ENCODE data around the gene PIAS4. TPM values are rescaled to one million over a fixed set of nuclear protein-coding genes. Genes with fewer than 3 reads are reported as not detected.
"Not testable (repeated sequence)": the region's sequence is repeated elsewhere in the genome, so short reads cannot be mapped to it uniquely, and the experiment has no call there.

PIAS4 gene
- total RNA-seq, 2 experiments from 2014 or later: 23.0 to 37.3 TPM

DNA sequence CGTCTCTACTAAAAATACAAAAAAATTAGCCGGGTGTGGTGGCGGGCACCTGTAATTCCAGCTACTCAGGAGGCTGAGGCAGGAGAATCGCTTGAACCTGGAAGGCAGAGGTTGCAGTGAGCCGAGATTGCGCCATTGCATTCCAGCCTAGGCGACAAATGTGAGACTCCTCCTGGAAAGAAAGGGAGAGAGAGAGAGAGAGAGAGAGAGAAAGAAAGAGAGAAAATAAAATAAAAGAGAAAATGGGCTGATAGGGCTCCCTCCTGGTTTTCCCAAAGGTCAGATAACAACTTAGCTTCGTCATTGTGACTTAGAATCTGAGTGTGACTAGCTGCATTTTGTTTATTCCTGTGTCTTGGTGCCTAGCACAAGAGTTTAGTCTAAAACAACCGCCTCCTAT, 2.1 kb upstream of the PIAS4 start:
- not testable (repeated sequence) for H3K27me3 Mint-ChIP-seq; H3K36me3 Mint-ChIP-seq (ENCODE audit: low read depth); H3K9me3 Mint-ChIP-seq (ENCODE audit: low read depth); DNase-seq; H3K27ac Mint-ChIP-seq; ATAC-seq
- ChIA-PET CTCF (interaction anchor here (1.0 to 2.2 kb wide), 2 partner anchors 15 to 135 kb away, joined by 5 to 7 read pairs; no protein-coding TSS in a partner anchor), POLR2A (interaction anchor here (0.7 kb wide), 1 partner anchor 181 kb away, joined by 3 read pairs; no protein-coding TSS in a partner anchor)
- peaks cover 22% of the 10 kb centered on the region for H3K4me1 Mint-ChIP-seq
- intact Hi-C loops (cut with DNase I, micrococcal nuclease): loop anchor here (5.0 kb wide), 2 partner anchors 57 to 1822 kb away; no protein-coding TSS in a partner anchor
- H3K4me3 Mint-ChIP-seq: peak overlapping the region; percentile 32

DNA sequence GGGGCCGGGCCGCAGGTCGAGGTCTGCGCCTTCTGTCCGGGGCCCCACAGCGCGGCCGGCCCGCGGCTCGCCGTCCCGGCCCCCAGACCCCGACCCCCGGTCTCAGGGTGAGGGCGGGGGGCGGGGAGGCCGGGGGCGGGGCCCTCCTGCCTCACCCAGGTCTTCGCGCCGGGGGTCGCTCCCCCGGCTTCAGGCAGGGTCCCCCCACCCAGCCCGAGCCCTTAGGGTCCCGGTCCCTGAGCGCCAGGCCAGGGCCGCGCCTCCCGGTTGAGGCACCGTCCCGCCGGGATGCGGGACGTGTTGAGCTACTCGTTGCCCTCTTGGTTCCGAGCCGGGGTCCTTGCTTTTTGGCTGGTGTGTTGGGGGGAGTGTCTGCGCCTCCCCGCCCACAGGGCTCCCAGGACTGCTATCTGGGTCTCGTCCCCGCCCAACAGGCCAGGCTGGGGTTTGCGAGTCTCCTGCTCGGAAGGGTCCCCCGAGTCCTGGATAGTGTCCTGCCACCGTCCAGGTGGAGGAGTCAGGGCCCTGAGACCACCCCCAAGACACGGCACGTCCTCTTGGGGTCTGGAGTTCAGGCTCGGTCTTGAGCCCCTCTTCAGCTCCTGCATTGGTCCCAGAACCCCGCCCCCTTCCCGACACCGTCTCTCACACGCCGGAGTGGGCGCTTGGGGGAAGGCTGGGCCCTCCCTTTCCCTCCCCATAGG, 452 bp downstream of the PIAS4 start:
- peak overlapping the region; percentile 75 for H3K4me3 Mint-ChIP-seq
- ChIA-PET CTCF (interaction anchor here (0.9 to 2.6 kb wide), 4 partner anchors 10 to 178 kb away, joined by 3 to 11 read pairs (median 3); no protein-coding TSS in a partner anchor), POLR2A (interaction anchor here (0.7 to 1.5 kb wide), 3 partner anchors 21 to 580 kb away, joined by 3 to 6 read pairs (median 5); partner anchors contain the start of gene EEF2)
- DNase-seq: peak; percentile 58
- ATAC-seq: peak; percentile 1
- peaks cover 27% of the 10 kb centered on the region for H3K4me1 Mint-ChIP-seq
- no peaks in the 10 kb centered on the region for H3K27me3 Mint-ChIP-seq
- intact Hi-C loops (cut with DNase I, micrococcal nuclease): loop anchor here (1.0 to 5.0 kb wide), 17 partner anchors 18 to 1819 kb away; partner anchors contain the start of genes ANKRD24 (in 1 of the 2), DAPK3 (in 1 of the 2), EEF2 (in 1 of the 2) and FZR1 (in 1 of the 2)
- H3K36me3 Mint-ChIP-seq (ENCODE audit: low read depth): peaks cover 2% of the 10 kb centered on the region
- H3K27ac Mint-ChIP-seq: peak overlapping the region; percentile 71
- H3K9me3 Mint-ChIP-seq (ENCODE audit: low read depth): no peaks in the 10 kb centered on the region

DNA sequence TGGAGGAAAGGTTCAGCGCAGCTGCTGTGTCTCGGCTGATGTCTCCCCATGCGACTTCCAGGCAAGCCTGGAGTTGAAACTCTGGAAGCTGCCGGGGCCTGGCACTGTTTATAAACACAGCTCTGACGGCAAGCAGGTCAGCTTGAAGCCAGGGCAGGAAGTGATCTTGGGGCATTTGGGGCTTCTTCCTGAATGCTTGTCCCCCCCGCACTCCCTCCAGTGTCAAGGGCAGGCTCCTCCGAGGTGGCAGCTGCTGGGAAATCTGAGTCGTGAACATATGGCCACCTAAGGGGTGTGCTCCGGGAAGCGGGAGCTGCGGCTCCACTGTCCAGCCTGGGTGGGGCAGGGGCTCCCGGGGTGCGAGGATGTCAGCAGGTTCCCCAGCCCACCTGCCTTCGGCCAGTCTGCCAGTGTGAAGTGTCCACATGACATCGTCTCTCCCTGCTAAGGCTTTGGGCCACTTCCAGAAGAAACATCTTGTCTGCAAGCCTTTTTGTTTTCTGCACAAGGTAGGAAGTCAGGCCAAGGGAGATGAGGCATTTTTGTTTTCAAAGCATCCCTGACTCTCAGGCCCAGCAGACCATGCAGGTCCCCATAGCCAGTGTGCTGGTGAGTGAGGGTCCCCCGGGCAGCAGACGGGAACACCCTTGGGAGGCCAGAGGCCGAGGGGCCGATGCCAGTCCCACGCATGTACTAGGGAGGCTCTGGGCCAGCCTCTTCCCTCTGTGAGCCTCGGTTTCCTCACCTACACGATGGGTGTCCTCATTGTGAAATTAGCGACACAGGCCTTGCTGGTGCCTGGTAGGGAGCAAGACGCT, 2.7 kb downstream of the PIAS4 start:
- H3K9me3 Mint-ChIP-seq (ENCODE audit: low read depth): no peaks in the 10 kb centered on the region
- ChIA-PET POLR2A (interaction anchor here (0.6 kb wide), 1 partner anchor 40 kb away, joined by 3 read pairs; no protein-coding TSS in a partner anchor), CTCF (interaction anchor here (0.5 to 1.4 kb wide), 3 partner anchors 130 to 389 kb away, joined by 3 to 4 read pairs (median 3); no protein-coding TSS in a partner anchor)
- ATAC-seq: no peak
- H3K27me3 Mint-ChIP-seq: no peaks in the 10 kb centered on the region
- intact Hi-C loops (cut with DNase I, micrococcal nuclease): loop anchor here (5.0 kb wide), 2 partner anchors 52 to 1817 kb away; no protein-coding TSS in a partner anchor
- peaks cover 2% of the 10 kb centered on the region for H3K36me3 Mint-ChIP-seq (ENCODE audit: low read depth)
- H3K4me3 Mint-ChIP-seq: no peak overlapping the region
- no peak for DNase-seq
- peaks cover 28% of the 10 kb centered on the region for H3K4me1 Mint-ChIP-seq
- no peak overlapping the region for H3K27ac Mint-ChIP-seq

DNA sequence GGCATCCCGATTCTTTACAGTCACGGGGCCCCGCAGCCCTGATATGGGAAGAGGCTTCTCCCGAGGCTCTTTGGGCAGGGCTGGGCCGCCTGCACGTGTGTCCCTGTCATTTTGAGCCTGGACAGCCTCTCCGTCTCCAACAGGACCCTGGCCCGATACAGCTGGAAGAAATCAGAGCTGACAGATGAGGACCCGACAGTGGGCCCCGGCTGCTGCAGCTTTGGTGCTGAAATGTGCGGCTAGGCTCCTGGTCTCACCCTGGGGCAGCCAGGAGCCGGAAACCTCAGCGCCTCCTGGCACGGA, 3.2 kb downstream of the PIAS4 start:
- intact Hi-C loops (cut with DNase I, micrococcal nuclease): no loop called here
- Mint-ChIP-seq H3K27ac (no peak overlapping the region), H3K4me3 (no peak overlapping the region), H3K36me3 (ENCODE audit: low read depth) (peaks cover 2% of the 10 kb centered on the region), H3K9me3 (ENCODE audit: low read depth) (no peaks in the 10 kb centered on the region), H3K4me1 (peaks cover 28% of the 10 kb centered on the region), H3K27me3 (no peaks in the 10 kb centered on the region)
- CTCF ChIA-PET: no interaction called here
- POLR2A ChIA-PET: interaction anchor here (0.5 kb wide), 1 partner anchor 210 kb away, joined by 5 read pairs; no protein-coding TSS in a partner anchor
- no peak for ATAC-seq
- no peak for DNase-seq

DNA sequence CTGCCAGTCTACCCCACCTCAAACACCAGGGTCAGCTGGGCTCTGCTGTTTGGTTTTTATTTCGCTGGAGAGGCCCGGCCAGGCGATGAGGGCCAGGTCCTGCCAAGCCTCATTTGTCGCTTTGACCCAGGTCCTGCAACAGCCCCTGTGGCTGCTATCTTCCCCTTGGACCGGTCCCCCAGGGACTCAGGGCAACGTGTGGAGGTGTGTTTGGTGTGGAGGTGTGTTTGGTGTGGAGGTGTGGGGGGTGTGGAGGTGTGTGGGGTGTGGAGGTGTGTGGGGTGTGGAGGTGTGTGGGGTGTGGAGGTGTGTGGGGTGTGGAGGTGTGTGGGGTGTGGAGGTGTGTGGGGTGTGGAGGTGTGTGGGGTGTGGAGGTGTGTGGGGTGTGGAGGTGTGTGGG, 3.9 kb downstream of the PIAS4 start:
- H3K27me3 Mint-ChIP-seq; intact Hi-C loops (cut with DNase I, micrococcal nuclease); H3K36me3 Mint-ChIP-seq (ENCODE audit: low read depth); H3K4me3 Mint-ChIP-seq; H3K27ac Mint-ChIP-seq; DNase-seq; CTCF ChIA-PET; H3K9me3 Mint-ChIP-seq (ENCODE audit: low read depth); ATAC-seq: not testable (repeated sequence)
- POLR2A ChIA-PET: interaction anchor here (0.5 kb wide), 1 partner anchor 209 kb away, joined by 5 read pairs; no protein-coding TSS in a partner anchor
- H3K4me1 Mint-ChIP-seq: peaks cover 26% of the 10 kb centered on the region

DNA sequence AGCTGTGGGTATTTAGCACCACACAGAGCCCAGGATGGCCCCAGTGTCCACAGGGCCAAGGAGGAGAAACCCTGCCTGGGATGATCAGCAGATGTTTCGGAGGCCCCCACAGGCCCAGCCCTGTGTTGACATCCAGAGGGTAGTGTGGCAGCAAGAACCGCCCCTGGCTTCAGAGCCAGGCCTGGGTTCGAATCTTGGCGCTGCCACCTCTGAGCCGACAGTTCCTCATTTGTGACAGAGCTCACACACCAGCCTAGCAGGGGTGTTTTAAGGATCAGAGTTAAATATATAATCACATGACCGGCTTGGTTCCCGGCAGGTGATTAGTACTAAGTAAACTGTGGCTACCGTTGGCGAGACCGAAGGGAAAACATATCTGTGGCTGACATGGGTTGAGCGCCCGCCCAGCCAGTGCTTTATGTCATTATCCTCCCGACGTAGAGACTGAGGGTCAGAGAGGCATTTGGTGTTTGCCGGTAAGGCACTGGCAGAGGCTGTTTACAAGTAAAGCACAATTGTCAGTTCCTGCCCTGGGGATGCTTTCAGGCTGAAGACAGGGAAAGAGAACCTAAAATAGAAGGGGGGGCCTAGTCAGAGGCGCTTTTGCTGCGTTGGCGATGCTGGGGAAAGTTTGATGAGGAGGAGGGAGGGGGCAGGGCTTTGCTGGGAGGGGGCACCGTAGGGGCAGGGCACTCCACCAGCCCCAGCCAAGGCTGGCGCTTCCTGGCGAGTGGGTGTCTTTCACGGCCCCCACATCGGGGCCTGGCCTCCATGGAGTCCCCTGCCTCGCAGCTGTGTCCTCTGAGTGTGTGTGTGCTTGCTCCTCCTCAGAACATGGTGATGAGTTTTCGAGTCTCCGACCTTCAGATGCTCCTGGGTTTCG, 4.8 kb downstream of the PIAS4 start:
- ChIA-PET POLR2A (no interaction called here), CTCF (no interaction called here)
- no peaks in the 10 kb centered on the region for H3K9me3 Mint-ChIP-seq (ENCODE audit: low read depth)
- H3K27ac Mint-ChIP-seq: no peak overlapping the region
- H3K36me3 Mint-ChIP-seq (ENCODE audit: low read depth): peaks cover 2% of the 10 kb centered on the region
- intact Hi-C loops (cut with DNase I, micrococcal nuclease): no loop called here
- no peak for ATAC-seq
- H3K27me3 Mint-ChIP-seq: no peaks in the 10 kb centered on the region
- DNase-seq: no peak
- peaks cover 26% of the 10 kb centered on the region for H3K4me1 Mint-ChIP-seq
- H3K4me3 Mint-ChIP-seq: no peak overlapping the region

DNA sequence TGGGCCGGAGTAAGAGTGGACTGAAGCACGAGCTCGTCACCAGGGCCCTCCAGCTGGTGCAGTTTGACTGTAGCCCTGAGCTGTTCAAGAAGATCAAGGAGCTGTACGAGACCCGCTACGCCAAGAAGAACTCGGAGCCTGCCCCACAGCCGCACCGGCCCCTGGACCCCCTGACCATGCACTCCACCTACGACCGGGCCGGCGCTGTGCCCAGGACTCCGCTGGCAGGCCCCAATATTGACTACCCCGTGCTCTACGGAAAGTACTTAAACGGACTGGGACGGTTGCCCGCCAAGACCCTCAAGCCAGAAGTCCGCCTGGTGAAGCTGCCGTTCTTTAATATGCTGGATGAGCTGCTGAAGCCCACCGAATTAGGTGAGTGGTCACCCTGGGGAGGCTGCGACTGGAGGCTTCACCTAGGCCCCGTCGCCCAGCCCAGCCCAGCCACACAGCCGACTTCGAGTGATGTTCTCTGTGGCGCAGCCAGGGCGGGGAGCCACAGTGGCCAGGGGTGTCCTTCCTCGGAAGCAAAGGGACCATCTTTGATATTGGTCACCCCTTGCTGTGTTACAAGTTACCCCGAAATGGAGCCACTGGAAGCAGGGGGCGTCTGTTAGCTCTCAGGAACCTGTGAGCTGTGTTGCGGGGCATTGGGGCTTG, 5.6 kb downstream of the PIAS4 start:
- no peak overlapping the region for H3K27ac Mint-ChIP-seq
- intact Hi-C loops (cut with DNase I, micrococcal nuclease): no loop called here
- ATAC-seq (no peak), DNase-seq (no peak)
- H3K9me3 Mint-ChIP-seq (ENCODE audit: low read depth): no peaks in the 10 kb centered on the region
- H3K4me1 Mint-ChIP-seq: peaks cover 26% of the 10 kb centered on the region
- CTCF ChIA-PET: interaction anchor here (0.5 kb wide), 1 partner anchor 797 kb away, joined by 3 read pairs; no protein-coding TSS in a partner anchor
- H3K4me3 Mint-ChIP-seq: no peak overlapping the region
- H3K36me3 Mint-ChIP-seq (ENCODE audit: low read depth): peaks cover 2% of the 10 kb centered on the region
- POLR2A ChIA-PET: no interaction called here
- H3K27me3 Mint-ChIP-seq: no peaks in the 10 kb centered on the region

DNA sequence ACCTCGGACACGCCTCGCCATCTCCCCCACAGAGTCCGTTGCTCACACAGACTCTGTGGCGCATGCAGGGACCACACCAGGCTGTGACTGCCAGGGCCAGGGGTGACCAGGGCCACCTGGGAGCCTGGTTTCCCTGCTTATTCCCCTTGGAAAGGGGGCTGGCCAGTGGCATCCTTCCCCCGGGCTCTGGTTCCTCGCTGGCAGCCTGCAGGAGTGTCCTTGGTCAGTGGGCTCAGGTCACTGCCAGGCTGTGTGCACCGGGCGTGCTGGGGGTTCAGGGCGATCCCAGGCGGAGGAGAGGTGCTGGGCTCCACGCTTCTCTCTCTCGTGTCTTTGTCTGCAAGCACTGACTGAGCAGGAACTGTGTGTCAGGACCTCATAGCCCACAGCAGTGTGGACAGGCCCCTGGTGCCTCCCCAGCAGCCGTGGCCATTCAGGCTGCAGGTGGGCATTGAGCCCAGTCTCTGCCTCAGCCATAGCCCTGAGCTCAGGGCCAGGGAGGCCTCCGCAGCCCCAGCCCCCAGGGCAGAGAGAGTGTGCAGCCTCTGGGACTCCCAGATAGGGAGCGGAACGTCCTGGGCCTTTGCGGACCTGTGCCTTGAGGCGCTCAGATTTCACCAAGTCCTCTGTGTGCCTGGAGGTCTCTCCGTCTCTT, 6.5 kb downstream of the PIAS4 start:
- Mint-ChIP-seq H3K27me3 (no peaks in the 10 kb centered on the region), H3K9me3 (ENCODE audit: low read depth) (no peaks in the 10 kb centered on the region), H3K4me1 (peaks cover 23% of the 10 kb centered on the region), H3K4me3 (no peak overlapping the region), H3K27ac (no peak overlapping the region), H3K36me3 (ENCODE audit: low read depth) (peaks cover 2% of the 10 kb centered on the region)
- DNase-seq (no peak), ATAC-seq (no peak)
- ChIA-PET CTCF (no interaction called here), POLR2A (no interaction called here)
- intact Hi-C loops (cut with DNase I, micrococcal nuclease): no loop called here

DNA sequence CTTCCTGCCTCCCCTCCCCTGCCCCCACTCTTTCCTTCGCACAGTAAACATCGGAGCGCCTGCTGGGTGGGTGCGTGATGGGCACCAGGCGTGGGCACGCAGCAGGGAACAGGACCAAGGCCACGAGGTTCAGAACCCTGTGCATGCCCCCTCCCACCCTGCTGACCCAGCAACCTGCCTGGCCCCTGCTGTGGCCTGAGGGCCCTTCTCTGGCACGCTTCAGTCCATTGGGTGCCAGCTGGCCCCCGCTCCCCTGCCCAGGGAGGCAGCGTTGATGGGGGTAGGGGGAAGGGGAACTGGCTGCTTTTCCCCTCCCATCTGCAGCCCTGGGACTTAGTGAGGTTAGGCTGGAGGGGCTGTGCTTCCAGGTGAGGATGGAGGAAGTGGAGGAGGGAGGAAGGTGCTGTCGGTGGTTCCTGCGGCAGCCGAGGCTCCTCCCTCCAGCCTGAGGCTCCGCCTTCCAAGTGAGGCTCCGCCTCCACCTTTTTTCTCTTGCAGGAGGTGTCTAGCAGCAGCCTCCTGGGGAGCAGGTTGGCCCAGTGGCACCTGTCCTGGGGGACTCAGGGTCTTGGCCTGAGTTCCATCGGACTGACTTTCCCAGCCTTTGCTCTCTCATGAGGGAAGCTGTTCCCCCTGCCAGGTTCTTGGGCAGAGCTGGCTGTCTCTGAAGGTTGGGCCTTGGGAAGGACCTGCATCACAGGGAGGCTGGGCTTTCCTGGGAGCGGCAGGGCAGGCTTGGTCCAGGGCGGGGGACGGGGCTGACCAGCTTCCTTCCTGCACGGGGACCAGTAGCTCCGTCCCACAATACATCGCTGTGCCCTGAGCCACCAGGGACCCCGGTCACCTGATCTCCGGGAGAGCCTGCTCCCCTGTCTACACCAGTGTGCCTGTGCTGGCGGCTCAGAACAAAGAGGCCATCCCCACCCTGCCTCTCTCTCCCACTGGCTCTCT, 7.3 kb downstream of the PIAS4 start:
- CTCF ChIA-PET: no interaction called here
- intact Hi-C loops (cut with DNase I, micrococcal nuclease): no loop called here
- ATAC-seq: peak; percentile 80
- Mint-ChIP-seq H3K4me3 (no peak overlapping the region), H3K4me1 (peaks cover 15% of the 10 kb centered on the region), H3K9me3 (ENCODE audit: low read depth) (no peaks in the 10 kb centered on the region), H3K27ac (no peak overlapping the region), H3K36me3 (ENCODE audit: low read depth) (peaks cover 2% of the 10 kb centered on the region), H3K27me3 (no peaks in the 10 kb centered on the region)
- POLR2A ChIA-PET: interaction anchor here (0.6 kb wide), 1 partner anchor 306 kb away, joined by 3 read pairs; no protein-coding TSS in a partner anchor
- peak; percentile 68 for DNase-seq
